H4 (cell line): ENCODE results near the gene SOX1. TPM values are rescaled to one million over a fixed set of nuclear protein-coding genes. Genes with fewer than 3 reads are reported as not detected.
A peak's percentile ranks its signal among the peaks of the same experiment; 100 is the strongest.

Experiments
- DNase-seq: peaks from one replicate; pipeline ENCODE4 v3.0.0-alpha.2; 2015; ENCODE audit warnings: low spot score
- total RNA-seq: library from RNA; depleted of rRNA; stranded (reverse); fragments of >200 nt; shearing (Covaris generic); gene quantifications from 2 replicates; pipeline ENCODE4 v1.2.3, GENCODE V29; 2014

SOX1 gene
- total RNA-seq, 1 experiment from 2014 or later, result not detected

GRCh38 chr13:112072534-112073244 is 5.7 kb downstream of the SOX1 start:
- DNase-seq, result peak; percentile 5

GRCh38 chr13:112073245-112074138 is 6.5 kb downstream of the SOX1 start:
- no peak for DNase-seq

GRCh38 chr13:112074139-112074865 is 7.4 kb downstream of the SOX1 start:
- DNase-seq, result no peak

- no peak for DNase-seq
These were observed 10.8 kb downstream of the SOX1 start for GRCh38 chr13:112077729-112078128.

GRCh38 chr13:112078216-112078615 is 11.3 kb downstream of the SOX1 start:
- no peak for DNase-seq

GRCh38 chr13:112078879-112079531 is 12.1 kb downstream of the SOX1 start:
- no peak for DNase-seq

- peak; percentile 20 for DNase-seq
These were observed 12.7 kb downstream of the SOX1 start for GRCh38 chr13:112079696-112080095.

- DNase-seq, result no peak
These were observed 17.0 kb downstream of the SOX1 start for GRCh38 chr13:112083971-112084370.

- no peak for DNase-seq
These were observed 25.5 kb downstream of the SOX1 start for GRCh38 chr13:112092453-112092852.

- no peak for DNase-seq
These were observed 28.4 kb downstream of the SOX1 start for GRCh38 chr13:112095354-112095753.

- DNase-seq, result no peak
These were observed 30.0 kb downstream of the SOX1 start for GRCh38 chr13:112096959-112097358.

GRCh38 chr13:112097770-112098169 is 30.8 kb downstream of the SOX1 start:
- no peak for DNase-seq

GRCh38 chr13:112098699-112099098 is 31.8 kb downstream of the SOX1 start:
- DNase-seq, result no peak

GRCh38 chr13:112101360-112101930 is 34.5 kb downstream of the SOX1 start:
- no peak for DNase-seq

- DNase-seq, result no peak
These were observed 35.3 kb downstream of the SOX1 start for GRCh38 chr13:112102243-112102642.

- DNase-seq, result no peak
These were observed 36.4 kb downstream of the SOX1 start for GRCh38 chr13:112103260-112103838.

- no peak for DNase-seq
These were observed 37.3 kb downstream of the SOX1 start for GRCh38 chr13:112103961-112104880.

GRCh38 chr13:112104881-112105234 is 37.9 kb downstream of the SOX1 start:
- no peak for DNase-seq

GRCh38 chr13:112105244-112105681 is 38.3 kb downstream of the SOX1 start:
- no peak for DNase-seq

GRCh38 chr13:112105892-112106291 is 38.9 kb downstream of the SOX1 start:
- no peak for DNase-seq
